HG02970 (cell line): ENCODE results near the gene KCNE1.
"Not testable (repeated sequence)": the region's sequence is repeated elsewhere in the genome, so short reads cannot be mapped to it uniquely, and the experiment has no call there.

Experiments used
- ATAC-seq: cut with Tn5 transposase; IDR thresholded peaks from one replicate; pipeline ENCODE4 v1.9.1; 2021; ENCODE audit warnings: mild to moderate bottlenecking, moderate library complexity, moderate number of reproducible peaks; ENCODE audit not compliant: unreplicated experiment, low FRiP score

The KCNE1 gene

GRCh38 chr21:34429710-34430109, 82.3 kb downstream of the KCNE1 start:
- ATAC-seq: not testable (repeated sequence)

- ATAC-seq: not testable (repeated sequence)
These were observed 83.6 kb downstream of the KCNE1 start for GRCh38 chr21:34428441-34428840.

GRCh38 chr21:34427339-34427738, 84.7 kb downstream of the KCNE1 start:
- ATAC-seq: not testable (repeated sequence)

- not testable (repeated sequence) for ATAC-seq
These were observed 88.2 kb downstream of the KCNE1 start, which contains the start of gene SMIM34 for GRCh38 chr21:34423805-34424204. Gene SMIM34 (minus strand): TSS chr21:34423951. CDS start chr21:34423839, 112 bp downstream.

GRCh38 chr21:34417448-34418077, 94.4 kb downstream of the KCNE1 start:
- ATAC-seq: not testable (repeated sequence)

- ATAC-seq: not testable (repeated sequence)
These were observed 104.7 kb downstream of the KCNE1 start for GRCh38 chr21:34407294-34407693.

GRCh38 chr21:34406676-34407075, 105.3 kb downstream of the KCNE1 start:
- not testable (repeated sequence) for ATAC-seq

- not testable (repeated sequence) for ATAC-seq
These were observed 105.9 kb downstream of the KCNE1 start for GRCh38 chr21:34406102-34406501.

GRCh38 chr21:34405686-34406085, 106.3 kb downstream of the KCNE1 start:
- ATAC-seq: not testable (repeated sequence)

GRCh38 chr21:34404742-34405141, 107.3 kb downstream of the KCNE1 start:
- ATAC-seq: not testable (repeated sequence)

- not testable (repeated sequence) for ATAC-seq
These were observed 111.5 kb downstream of the KCNE1 start for GRCh38 chr21:34400522-34400921.
